ENCODE measurements around the gene CLPX. TPM values are rescaled to one million over a fixed set of nuclear protein-coding genes. Genes with fewer than 3 reads are reported as not detected.

Gene CLPX
- total and polyA plus RNA-seq, 9 of the 15 experiments (the other 6 are each of a cell fraction or from before 2014, with no cell fraction given): 11.2 to 83.3 (median 51.3) TPM

DNA sequence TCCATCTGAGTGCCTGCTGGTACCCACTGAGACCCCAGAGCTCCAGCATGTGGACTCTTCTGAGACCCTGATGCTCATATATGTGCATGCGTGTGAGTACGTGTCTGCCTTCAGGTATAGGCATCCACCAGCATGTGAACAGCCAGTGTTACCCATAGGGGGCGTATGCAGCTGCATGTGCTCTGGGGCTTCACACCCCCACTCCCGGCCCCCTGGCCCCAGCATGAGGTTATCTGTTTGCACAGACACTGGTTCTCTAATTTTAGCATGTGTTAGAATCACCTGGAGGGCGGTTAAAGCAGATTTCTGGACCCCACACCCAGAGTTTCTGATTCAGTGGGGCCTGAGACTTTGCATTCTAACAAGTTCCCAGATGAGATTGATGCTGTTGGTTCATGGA, 27.0 kb upstream of the CLPX start (continued):
- TF ChIP-seq MGA (IDR thresholded peaks at IDR 0.05) (peak; percentile 96), KDM1A (IDR thresholded peaks at IDR 0.05) (peak; percentile 84 to 92), TCF3 (CRISPR knock-in tag; IDR thresholded peaks at IDR 0.05) (peak; percentile 80), JUND (IDR thresholded peaks at IDR 0.05; ENCODE audit: borderline replicate concordance, low read depth, low read length) (peak; percentile 57; the same call in 1 of the 2 replicates), JUND (tag; IDR thresholded peaks at IDR 0.05; ENCODE audit: borderline replicate concordance, low read depth, low read length) (peak; percentile 64; the same call in 1 of the 3 replicates), CEBPB (tag; IDR thresholded peaks at IDR 0.05) (no peak), SUPT5H (IDR thresholded peaks at IDR 0.05) (no peak), RNF2 (IDR thresholded peaks at IDR 0.05) (peak; percentile 71), ZC3H4 (CRISPR knock-in tag; IDR thresholded peaks at IDR 0.05; ENCODE audit: borderline replicate concordance) (no peak), CBFA2T3 (IDR thresholded peaks at IDR 0.05) (peak; percentile 88), RAD21 (CRISPR knock-in tag; conservative IDR thresholded peaks at IDR 0.05 in 1 of 2, IDR thresholded peaks at IDR 0.05 in 1 of 2) (peak; percentile 65 to 81), NFE2 (IDR thresholded peaks at IDR 0.05; ENCODE audit: low read depth) (0 out of 2 replicates have a peak, but pooled peaks have one; percentile 9), RBM22 (IDR thresholded peaks at IDR 0.05; ENCODE audit: low read depth, low read length, poor library complexity, severe bottlenecking) (no peak), NCOR1 (IDR thresholded peaks at IDR 0.05) (peak; percentile 70), LEF1 (IDR thresholded peaks at IDR 0.05) (peak; percentile 54; the same call in 1 of the 2 replicates), KAT7 (CRISPR knock-in tag; IDR thresholded peaks at IDR 0.05; ENCODE audit: borderline replicate concordance) (no peak)
- TF ChIP-seq, protein P1, sequence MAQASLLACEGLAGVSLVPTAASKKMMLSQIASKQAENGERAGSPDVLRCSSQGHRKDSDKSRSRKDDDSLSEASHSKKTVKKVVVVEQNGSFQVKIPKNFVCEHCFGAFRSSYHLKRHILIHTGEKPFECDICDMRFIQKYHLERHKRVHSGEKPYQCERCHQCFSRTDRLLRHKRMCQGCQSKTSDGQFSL (CRISPR knock-in tag; IDR thresholded peaks at IDR 0.05): peak; percentile 99
- TF ChIP-seq, protein P1 (tag; IDR thresholded peaks at IDR 0.05): peak in 1 of 2 experiments; percentile 94; a peak in 2 of 4 replicates

Measured in K562 (cell line).